ENCODE data around the gene FGFRL1.
"Not testable (repeated sequence)": the region's sequence is repeated elsewhere in the genome, so short reads cannot be mapped to it uniquely, and the experiment has no call there.

Gene FGFRL1

DNA sequence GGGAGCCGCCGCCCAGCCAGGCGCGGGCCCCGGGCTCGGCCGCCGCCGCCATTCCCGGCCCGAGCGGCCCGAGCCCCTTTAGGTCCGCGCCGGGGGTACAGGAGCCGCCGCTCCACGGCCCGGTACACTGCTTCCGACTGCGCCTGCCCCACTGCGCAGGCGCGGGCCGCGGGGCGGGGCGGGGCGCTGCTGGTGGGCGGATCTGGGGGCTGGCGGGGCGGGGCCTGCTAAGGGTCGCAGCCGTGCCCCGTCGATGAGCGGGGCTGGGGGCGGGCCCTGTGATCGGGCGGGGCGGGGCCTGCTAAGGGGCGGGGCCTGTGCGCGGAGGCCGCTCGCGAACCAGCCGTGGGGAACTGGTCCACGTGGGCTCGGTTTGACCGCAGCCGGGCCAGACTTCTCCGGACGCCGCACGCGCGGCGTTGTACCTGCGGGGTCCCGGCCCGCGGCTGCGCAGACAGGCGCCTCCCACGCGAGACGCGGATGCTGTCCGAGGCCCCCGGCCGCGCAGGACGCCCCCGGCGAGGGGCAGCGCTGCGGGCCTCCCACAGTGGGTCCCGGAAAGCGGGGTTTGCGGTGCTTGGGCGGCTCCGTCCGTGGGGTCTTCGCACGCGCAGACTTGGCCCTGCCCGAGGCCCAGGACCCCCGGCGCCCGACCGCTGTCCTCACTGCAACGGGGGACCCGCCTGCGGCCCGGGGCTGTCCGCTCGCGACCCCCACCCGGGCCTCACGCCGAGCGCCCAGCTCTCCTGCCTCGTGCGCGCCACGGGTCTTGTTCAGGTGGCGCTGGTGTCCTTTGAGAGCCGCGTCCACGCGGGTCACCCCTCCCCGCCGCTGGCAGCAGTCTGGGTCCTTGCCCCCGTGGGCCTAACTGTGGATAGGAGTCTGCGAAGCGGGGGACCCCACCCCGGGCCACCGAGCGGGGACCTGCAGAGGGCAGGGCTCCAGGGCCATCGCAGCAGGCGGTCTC, 37.7 kb upstream of the FGFRL1 start, which contains the start of gene DGKQ:
DGKQ (minus strand) TSS at position 139 of the 967 bp plus-strand sequence; CDS start at position 52, 87 bp downstream.
- no peak for DNase-seq

DNA sequence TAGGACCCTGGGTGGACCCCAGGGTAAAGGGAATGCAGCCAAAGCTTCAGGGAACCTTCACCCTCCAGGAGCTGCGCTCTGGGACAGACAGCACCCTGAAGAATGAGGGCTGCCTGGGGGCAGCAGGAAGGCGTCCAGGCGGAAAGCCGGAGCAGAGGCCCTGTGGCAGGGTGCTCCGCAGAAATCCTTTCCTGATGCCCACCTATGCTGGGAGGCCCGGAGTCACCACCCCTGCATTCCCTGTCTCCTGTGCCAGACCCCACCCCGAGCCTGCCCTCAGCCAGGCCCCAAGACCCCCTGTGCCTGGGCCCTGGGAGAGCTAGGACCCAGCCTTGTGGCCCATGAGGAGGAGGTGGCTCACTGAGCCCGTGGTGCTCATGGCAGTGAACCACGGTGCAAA, 36.8 kb upstream of the FGFRL1 start:
- no peak for DNase-seq

DNA sequence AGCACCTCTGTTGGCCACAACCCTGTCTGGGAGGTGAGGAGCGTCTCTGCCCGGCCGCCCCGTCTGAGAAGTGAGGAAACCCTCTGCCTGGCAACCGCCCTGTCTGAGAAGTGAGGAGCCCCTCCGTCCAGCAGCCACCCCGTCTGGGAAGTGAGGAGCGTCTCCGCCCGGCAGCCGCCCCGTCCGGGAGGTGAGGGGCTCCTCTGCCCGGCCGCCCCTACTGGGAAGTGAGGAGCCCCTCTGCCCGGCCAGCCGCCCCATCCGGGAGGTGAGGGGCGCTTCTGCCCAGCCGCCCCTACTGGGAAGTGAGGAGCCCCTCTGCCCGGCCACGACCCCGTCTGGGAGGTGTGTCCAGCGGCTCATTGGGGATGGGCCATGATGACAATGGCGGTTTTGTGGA, 35.4 kb upstream of the FGFRL1 start:
- not testable (repeated sequence) for DNase-seq

DNA sequence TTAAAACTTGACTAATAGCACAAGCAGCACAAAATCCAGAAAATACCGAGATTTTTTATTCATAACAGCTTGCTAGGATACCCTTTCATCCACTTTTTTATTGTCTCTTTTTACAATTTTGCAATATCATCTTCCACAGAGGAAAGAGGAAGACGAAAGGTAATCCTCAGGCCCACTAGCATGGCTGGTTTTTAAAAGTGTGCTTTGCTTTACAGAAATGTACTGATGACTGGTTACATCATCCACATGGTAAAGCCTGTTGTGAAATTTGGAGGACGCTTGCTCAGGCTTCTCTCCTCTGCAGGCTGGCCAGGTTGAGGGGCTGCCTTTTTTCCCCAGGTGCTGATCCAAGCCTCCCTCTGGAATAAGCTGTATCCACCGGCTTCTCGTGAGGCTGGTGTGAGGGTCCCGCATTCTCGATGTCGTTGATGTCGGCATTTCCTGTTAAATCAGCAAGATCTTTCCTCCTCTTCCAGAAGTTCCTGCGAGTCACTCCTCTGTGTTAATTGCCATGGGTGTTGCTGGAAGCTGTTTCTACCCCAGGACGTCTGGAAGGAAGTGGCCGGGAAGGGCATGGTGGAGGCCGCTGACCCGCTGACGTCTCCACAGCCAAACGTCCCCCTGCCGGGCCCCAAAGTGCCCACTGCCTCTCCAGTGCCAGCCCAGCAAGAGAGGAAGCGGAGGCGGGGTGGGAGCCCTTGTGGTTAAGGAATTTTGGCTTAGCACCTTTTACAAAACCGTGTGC, 32.3 kb upstream of the FGFRL1 start:
- no peak for DNase-seq

DNA sequence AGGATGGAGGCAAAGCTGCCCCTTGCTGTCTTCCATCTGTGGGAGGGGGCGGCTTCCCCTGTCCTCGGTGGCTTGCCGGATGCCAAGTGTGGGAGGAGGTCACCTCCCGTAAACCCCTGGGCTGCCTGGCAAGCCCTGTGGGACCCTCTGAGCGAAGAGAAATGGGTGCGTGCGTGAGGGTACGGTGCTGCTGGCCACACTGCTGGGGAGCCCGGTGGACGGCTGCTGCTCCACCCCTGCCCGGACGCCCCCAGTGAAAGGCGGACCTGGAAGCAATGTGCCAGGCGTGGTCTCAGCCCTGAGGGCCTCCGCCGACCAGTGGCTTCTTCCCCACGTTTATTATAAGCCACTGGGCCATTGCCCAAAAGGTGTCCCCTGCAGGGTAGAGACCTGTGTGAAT, 29.1 kb upstream of the FGFRL1 start:
- no peak for DNase-seq

DNA sequence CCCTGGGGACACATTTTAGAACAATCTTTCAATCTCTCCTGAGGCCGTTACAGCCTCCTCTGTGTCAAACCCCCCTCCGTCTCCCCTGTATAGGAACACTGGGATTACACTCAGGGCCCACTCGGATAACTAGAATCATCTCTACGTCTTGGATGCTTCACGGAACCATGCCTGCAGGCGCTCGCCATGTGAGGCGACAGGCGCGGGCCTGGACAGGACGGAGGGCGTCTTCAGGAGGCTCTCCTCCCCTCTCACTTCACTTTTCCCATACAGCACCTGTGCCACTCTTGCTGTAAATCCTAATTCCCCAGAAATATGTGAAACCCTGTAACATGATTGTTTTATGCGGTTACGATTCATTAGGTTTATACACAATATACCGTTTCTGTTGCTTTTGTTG, 28.6 kb upstream of the FGFRL1 start:
- DNase-seq, result no peak

DNA sequence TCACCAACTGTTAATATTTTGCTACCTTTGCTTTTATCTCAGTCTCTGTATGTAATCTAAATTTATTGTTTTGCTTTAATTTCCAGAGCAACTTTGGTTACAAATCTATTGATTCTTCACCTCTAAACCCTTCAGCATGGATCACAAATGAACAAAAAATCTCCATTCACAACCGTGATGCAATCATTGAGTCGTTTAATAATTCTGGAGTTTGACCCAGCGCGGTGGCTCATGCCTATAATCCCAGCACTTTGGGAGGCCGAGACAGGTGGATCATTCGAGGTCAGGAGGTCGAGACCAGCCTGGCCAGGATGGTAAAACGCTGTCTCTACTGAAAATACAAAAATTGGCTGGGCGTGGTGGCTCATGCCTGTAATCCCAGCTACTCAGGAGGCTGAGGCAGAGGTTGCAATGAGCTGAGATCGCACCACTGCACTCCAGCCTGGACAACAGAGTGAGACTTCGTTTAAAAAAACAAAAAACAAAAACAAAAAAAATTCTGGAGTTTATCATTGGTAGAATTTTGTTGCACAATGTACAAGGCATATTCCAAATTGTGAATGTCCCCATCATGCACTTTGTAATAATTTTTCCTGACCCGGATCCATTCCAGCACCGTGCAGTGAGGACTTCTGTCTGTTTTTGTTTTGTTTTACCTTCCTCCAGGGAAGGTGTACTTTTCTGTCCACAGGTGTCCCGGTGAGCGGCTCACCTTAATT, 26.9 kb upstream of the FGFRL1 start:
- DNase-seq, result no peak

DNA sequence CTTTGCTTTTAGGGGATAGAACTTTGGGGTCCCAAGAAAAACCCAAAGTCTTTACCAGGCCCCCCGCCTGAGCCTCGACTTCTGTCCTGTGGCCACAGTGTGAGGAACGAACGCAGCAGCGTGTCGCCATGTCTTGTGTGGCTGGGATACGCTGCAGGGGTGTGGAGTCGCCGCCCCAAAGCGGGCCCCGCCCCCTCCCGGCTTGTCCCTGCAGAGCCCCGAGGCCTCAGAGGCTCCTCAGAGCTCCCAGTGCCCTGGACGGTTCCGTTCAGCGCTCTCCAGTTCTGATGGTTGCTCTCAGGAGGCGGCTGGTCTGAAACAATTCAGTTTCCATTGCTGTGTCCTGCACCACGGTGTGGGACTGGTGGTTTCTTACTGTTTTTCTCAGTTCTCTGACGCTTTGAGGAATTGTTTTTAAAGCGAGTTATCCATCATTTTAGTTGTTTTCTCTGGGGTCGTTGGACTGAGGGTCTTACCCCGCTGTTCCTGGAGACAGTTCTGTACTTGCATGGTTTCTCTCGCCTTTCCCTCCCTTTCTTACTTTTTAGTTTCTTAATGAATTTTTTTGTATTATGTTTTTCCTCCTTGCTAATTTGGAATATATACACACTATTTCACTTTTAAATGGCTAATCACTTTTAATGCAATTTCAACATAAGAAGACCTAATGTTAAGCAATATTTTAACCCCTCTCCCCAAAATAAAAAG, 26.1 kb upstream of the FGFRL1 start:
- DNase-seq, result no peak

DNA sequence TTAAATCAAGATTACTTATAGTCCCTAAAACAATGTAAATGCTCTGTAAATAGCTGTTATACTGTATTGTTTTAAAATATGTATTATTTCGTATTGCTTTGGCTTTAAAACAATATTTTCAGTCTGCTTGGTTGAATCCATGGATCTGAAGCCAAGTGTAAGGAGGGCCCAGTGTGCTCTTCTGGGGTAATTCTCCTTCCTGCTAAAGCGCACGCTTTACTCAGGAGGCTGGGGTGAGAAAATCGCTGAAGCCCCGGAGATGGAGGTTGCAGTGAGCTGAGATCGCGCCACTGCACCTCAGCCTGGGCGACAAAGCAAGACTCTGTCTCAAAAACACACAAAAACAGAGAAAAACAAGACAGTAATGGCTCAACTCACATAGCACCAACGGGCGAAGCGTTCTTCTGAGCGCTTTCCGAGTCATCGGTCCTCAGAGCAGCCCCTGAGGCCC, 25.0 kb upstream of the FGFRL1 start:
- DNase-seq, result no peak

DNA sequence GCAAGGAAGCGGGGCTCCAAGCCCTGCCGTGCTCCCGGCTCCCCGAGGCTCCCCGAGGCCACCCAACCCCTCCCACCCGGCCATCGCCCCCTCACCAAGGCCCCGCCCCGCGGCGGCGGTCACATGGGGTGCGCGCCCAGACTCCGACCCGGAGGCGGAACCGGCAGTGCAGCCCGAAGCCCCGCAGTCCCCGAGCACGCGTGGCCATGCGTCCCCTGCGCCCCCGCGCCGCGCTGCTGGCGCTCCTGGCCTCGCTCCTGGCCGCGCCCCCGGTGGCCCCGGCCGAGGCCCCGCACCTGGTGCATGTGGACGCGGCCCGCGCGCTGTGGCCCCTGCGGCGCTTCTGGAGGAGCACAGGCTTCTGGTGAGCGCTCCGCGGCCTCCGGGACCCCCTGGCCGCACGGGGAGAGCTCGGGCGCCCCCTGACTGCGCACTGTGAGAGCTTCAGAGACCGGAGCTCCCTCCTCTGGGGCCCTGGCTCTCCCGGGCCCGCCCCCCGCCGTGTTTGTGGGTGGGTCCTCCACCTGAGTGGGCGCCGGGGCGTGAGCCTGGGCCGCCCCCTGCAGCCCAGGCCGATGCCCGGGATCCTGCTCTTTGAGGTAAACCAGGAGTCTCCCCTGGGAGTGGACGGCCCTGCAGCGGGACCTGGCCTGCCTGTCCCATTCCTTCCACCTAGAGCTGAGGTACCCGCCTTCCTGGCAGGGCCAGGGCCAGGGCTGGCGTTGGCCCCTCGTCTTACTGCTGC, 24.4 kb upstream of the FGFRL1 start, which contains the start of gene IDUA:
IDUA (plus strand) TSS at position 166 of the 745 bp plus-strand sequence; CDS start at position 207, 41 bp downstream.
- peak; percentile 40 for DNase-seq

DNA sequence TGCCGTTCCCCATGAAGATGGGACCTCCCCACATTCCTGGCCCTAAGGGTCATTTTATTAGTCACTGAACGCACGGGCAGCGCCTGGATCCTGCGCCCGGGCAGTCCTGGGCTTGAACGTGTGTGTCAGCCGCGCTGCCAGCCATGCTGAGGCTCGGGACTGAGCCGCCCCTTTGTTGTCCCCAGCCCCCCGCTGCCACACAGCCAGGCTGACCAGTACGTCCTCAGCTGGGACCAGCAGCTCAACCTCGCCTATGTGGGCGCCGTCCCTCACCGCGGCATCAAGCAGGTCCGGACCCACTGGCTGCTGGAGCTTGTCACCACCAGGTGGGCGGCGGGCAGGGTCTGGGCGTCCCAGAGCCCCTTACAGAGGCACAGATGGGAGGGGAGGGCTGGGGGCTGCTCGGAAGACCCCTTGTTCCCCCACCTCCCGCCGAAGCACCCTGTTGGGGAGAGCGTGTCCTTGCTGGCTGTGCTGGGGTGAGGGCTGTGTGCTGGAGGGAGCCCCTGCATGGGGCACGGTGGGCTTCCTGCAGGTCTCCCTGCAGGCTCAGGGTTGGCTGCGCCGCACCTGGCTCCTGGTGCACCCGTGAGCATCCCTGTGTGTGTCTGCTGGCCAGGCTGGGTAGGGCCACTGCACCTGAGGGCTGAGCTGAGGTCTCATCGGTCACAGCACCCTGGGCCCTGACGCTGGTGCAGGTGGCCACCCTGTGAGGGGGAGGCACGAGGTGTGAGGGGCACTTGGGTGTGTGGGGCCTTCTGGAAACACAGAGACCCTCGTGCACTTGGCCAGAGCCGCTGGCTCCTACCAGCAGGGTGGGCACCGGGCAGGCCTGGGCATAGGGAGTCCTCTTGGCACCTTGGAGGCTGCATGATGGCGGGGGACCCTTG, 23.6 kb upstream of the FGFRL1 start:
- DNase-seq, result no peak

DNA sequence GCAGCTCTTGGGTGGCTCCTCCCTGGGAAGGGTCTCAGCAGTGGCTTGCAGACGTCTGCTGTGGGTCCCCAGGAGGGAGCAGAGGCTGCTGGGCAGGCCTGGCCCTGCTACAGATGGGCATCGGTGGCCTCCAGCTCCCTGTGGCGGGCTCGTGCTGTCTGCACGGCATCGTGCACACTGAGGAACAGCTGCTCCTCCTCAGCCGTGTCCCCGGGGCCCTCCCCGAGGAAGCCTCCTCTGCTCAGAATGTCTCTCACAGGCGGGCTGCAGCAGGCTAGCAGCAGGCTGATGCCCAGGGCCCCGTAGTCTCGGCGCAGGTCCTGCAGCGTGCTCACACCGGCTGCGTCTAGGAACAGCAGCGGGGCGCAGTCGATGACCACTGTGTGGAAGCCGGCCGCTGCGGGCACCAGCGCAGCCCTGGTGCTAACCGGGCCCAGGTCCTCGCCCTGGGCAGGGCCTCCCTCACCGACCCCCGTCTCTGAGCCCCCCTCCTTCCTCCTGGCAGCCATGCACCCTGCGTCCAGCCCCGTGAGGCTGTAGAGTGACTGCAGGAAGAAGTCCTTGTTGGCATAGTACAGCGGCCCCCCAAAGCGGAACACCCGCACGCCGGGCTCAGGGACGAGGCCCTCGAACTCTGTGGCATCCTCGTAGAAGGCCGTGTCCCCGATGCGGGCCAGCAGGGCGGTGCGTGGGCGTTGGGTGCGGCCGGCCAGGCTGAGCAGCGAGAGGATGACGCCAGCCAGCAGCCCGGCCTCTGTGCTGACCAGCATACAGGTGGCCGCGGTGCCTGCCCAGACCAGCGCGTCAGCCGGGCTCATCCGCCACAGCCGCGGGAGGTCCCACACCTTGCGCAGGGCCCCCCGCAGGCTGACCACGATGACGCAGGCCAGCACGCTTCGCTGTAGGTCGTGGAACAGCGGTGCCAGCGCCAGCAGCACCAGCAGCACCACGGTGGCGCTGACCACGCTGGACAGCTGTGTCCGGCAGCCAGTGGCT, 22.4 kb upstream of the FGFRL1 start:
- no peak for DNase-seq

DNA sequence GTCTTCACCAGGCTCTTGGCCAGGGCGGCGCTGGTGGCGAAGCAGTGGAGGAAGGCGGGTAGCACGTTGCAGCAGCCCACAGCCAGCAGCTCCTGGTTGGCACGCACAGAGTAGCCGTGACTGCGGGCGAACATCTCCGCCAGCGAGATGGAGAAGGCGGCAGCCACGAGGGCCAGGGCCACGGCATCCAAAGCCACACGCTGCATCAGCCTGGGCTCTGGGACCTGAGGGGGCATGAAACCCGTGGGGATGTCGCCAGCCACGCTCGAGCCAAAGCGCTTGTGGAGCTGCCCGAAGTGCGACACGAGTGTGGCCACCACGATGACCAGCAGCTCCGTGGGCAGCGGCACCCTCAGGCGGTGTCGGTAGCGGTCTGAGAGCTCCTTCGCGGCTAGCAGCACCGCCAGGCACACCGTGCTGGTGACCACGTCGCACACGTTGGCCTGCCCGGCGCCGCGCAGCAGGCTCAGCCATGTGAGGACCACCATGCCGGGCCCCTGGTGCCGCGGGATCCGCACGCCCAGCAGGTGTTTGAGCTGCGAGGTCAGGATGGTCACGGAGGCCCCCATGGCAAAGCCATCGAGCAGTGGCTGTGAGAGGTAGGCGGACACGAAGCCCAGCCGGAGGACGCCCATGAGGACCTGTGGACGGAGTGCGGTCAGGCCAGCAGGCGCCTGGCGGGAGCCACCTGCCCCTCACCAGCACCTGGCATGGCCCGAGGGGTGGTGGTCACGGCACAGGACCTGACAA, 21.5 kb upstream of the FGFRL1 start:
- DNase-seq, result no peak

DNA sequence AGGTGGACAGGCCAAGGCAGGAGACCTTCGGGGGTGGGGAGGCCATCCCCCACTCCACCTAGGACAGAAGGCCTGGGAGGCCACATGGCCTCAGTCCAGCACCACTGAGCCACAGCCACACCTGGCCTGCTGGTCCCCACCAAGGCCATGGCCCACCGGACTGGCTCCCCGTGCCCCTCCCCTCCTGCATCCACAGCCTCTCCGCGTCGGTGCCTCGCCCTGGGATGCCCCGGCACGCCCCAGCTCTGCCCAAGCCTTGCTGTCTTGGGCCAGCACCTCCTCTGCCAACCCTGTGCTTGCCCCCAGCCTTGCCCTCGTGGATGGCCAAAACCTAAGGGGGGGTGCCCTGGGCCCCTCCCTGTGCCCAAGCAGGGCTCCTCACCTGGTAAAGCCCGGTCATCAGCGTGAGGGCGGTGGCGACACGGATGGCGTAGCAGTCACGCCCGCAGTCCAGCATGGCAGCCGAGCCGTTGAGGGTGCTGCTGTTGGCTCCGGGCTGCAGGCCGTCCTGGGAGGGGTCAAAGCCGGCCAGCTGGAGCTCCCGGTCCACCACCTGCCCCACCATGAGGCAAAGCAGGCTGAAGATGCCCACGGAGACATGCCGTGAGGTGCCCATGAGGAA, 20.6 kb upstream of the FGFRL1 start:
- no peak for DNase-seq

DNA sequence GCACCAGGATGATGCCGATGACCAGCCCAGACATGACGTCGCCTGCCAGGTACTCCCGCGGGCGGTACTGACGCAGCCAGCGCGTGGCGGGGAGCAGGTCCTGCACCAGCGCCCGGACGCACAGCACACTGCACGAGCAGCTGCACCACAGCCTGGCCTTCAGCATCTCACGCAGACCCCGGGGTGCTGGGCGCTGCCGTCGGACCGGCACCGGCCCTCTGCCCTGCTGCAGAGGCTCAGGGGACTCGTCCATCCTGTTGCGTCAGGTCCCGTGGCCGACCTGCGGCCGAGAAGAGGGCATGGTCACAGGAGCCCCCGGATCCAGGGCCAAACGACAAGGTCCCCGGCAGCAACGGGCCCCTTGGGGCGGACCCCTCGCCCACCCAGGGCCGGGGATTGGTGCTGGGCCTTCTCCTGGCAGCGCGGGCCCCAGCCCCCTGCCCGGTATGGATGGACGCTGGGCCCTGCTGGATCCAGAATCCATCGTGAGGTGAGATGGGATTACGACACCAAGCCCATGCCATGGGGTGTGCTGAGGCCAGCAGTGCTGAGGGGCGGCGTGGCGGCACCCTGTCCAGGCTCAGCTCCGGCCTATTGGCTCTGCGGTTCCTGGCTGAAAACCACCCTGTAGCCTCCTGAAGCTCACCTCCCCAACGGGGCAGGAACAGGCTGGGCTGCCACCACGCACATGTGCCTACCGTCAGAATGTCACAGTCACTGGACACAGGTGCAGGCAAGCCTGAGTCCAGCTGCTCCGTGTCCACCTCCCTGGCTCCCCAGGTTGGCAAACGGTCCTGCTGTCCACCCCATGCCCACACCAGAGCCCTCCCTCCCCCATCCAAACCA, 19.8 kb upstream of the FGFRL1 start:
- DNase-seq, result no peak

DNA sequence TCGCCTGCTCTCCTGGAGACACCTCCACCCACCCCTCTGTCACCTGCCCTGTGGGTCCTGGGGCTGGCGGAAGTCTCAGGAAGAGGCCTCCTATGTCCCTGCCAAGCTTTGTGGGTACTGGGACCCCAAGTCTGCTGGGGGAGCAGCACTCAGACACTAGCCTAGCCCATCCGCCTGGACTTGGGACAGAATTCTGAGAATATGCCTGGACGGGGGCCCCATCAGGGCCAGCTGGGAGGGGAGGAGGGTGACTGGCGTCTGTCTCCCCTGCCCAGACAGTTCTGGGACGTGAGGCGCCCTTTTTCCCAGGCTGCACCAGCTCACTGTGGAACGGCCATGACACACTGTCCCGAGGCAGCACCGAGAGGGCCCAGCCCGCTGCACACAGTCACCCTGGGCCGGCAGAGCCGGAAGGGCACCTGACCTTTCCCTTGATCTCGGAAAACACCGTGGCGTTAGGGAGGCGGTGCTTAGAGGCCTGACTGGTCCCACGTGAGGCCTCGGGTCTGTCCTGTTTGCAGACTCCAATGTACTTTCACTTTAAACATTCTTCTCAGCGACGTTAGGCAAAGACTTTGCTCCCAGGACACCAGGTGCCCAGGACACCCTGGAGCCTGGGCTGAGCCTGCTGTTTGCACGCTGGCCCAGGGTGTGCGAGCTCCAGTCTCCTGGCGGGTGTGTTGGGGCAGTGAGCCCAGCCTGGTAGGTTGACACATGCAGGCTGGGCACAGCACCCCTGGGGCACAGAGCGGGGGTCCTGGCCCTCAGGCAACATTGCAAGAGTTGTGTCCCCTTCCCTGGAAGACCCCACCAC, 18.9 kb upstream of the FGFRL1 start:
- no peak for DNase-seq
